HepG2 (cell line): ENCODE data around the gene BMPR1B. TPM values are rescaled to one million over a fixed set of nuclear protein-coding genes. Genes with fewer than 3 reads are reported as not detected.

Experiments
- ATAC-seq: fragments of 200-7000 bp; cut with Tn5 transposase; 3 replicates; pipeline ENCODE4 v1.9.1; 2020; ENCODE audit warnings: mild to moderate bottlenecking, moderate library complexity
- Bru-seq: library from RNA; stranded (reverse); fragments of 400-500 nt; gene quantifications from one replicate; lab custom pipeline; 2021; lab: Mats Ljungman, UMichigan
- BruChase-seq, 2 experiments: library from RNA; stranded (reverse); fragments of 400-500 nt; gene quantifications; one replicate each; lab custom pipeline; 2021; lab: Mats Ljungman, UMichigan
- BruUV-seq: library from RNA; stranded (reverse); fragments of 400-500 nt; replicated peaks from 2 replicates; lab custom pipeline; 2021; lab: Mats Ljungman, UMichigan
- CTCF ChIA-PET: fragments of 300-600 bp; formaldehyde crosslinking; extraction: SDS; loops from one replicate; lab custom pipeline; 2021; ENCODE audit warnings: low total read pairs, inconsistent platforms, low intra/inter-chr PET ratio; lab: Yijun Ruan, JAX
- POLR2A ChIA-PET: fragments of 350-600 bp; sonication (Branson Sonifier 250); formaldehyde crosslinking; loops from one replicate; lab custom pipeline; 2020; ENCODE audit warnings: antibody characterized with exemption, inconsistent platforms; lab: Yijun Ruan, JAX
- DNase-seq: peaks from one replicate; pipeline ENCODE4 v3.0.0-alpha.2; 2015; ENCODE audit warnings: low spot score
- FAIRE-seq: peaks from 3 replicates; lab custom pipeline; 2011; peaks lifted over from hg19 to GRCh38; lab: Jason Lieb, UNC
- H2AFZ ChIP-seq: one replicate; pipeline ENCODE4 v1.6.1; 2011; ENCODE audit warnings: low read length, inconsistent platforms
- H3K27ac ChIP-seq: fragments of 300-600 bp; 3 replicates; pipeline ENCODE4 v1.8.0; 2011; ENCODE audit warnings: mixed run types, mild to moderate bottlenecking, mixed read lengths, low read length, inconsistent platforms; ENCODE audit not compliant: insufficient read depth; ENCODE audit errors: extremely low read length
- H3K27me3 ChIP-seq, 2 experiments: fragments of 200-600 bp in 1 of 2; 2 replicates in 1 of 2; 3 replicates in 1 of 2; pipeline versions ENCODE4 v1.6.0 to v1.8.0; 2011; ENCODE audit warnings: low read length in 2 of 2, mild to moderate bottlenecking in 2 of 2, moderate library complexity in 2 of 2, inconsistent platforms in 1 of 2; ENCODE audit not compliant: insufficient read depth in 2 of 2, control insufficient read depth in 1 of 2
- H3K36me3 ChIP-seq, 2 experiments: fragments of 200-600 bp in 1 of 2; replicated peaks in 1 of 2; 2 replicates in 1 of 2; 3 replicates in 1 of 2; pipeline versions ENCODE4 v1.5.1 to v1.8.0; 2011; ENCODE audit warnings: low read length in 2 of 2, inconsistent platforms in 1 of 2; ENCODE audit not compliant: insufficient read depth in 2 of 2, control insufficient read depth in 1 of 2
- H3K4me1 ChIP-seq: 2 replicates; pipeline ENCODE4 v1.5.1; 2012; ENCODE audit warnings: low read length, inconsistent platforms; ENCODE audit not compliant: insufficient read depth
- H3K4me2 ChIP-seq: 2 replicates; pipeline ENCODE4 v1.6.0; 2011; ENCODE audit warnings: low read depth, low read length, inconsistent platforms
- H3K4me3 ChIP-seq, 3 experiments: fragments of 200-600 bp in 1 of 3; sonication (generic), shearing (Covaris generic) in 1 of 3; replicated peaks in 1 of 3; 2 replicates each; pipeline ENCODE4 v1.5.1; 2011 to 2016; ENCODE audit warnings: low read length in 3 of 3, inconsistent platforms in 2 of 3, low read depth in 2 of 3, mild to moderate bottlenecking in 2 of 3, control low read depth in 1 of 3, mixed read lengths in 1 of 3; ENCODE audit not compliant: insufficient read depth in 1 of 3
- H3K79me2 ChIP-seq: one replicate; pipeline ENCODE4 v1.6.1; 2011; ENCODE audit warnings: low read length, inconsistent platforms; ENCODE audit not compliant: insufficient read depth
- H3K9ac ChIP-seq: 2 replicates; pipeline ENCODE4 v1.6.0; 2011; ENCODE audit warnings: mild to moderate bottlenecking, low read depth, low read length, inconsistent platforms; ENCODE audit not compliant: insufficient read depth
- H3K9me3 ChIP-seq: 2 replicates; pipeline ENCODE4 v1.5.1; 2012; ENCODE audit warnings: mild to moderate bottlenecking, low read length
- H4K20me1 ChIP-seq: 2 replicates; pipeline ENCODE4 v1.6.0; 2011; ENCODE audit warnings: inconsistent platforms, mild to moderate bottlenecking, low read length, moderate library complexity; ENCODE audit not compliant: insufficient read depth
- ATF4 ChIP-seq, 2 experiments: fragments of 450-650 bp in 1 of 2; sonication (generic) in 1 of 2; formaldehyde crosslinking; IDR thresholded peaks; 2 replicates each; pipeline versions ENCODE4 v1.5.0 to v1.8.0; 2020 to 2022; ENCODE audit warnings: mild to moderate bottlenecking in 1 of 2, missing genetic modification reagents in 1 of 2
- CBX2 ChIP-seq, 2 experiments: fragments of 200-600 bp in 1 of 2; sonication (generic); formaldehyde crosslinking in 1 of 2; IDR thresholded peaks; 2 replicates each; pipeline versions ENCODE4 v1.7.0 to v1.8.1; 2018 to 2022; ENCODE audit warnings: low read depth in 2 of 2, low read length in 1 of 2, mild to moderate bottlenecking in 1 of 2, missing genetic modification reagents in 1 of 2
- HMGXB3 ChIP-seq: sonication (generic); formaldehyde crosslinking; IDR thresholded peaks from 2 replicates; pipeline ENCODE4 v1.4.0; 2020; ENCODE audit warnings: missing genetic modification reagents, borderline replicate concordance
- HNRNPLL ChIP-seq: fragments of 200-400 bp; formaldehyde crosslinking; IDR thresholded peaks from 2 replicates; pipeline ENCODE4 v1.6.1; 2017; ENCODE audit warnings: mild to moderate bottlenecking, low read depth, low read length; ENCODE audit not compliant: poor library complexity, severe bottlenecking
- ISX ChIP-seq: sonication (generic); formaldehyde crosslinking; conservative IDR thresholded peaks from 2 replicates; pipeline ENCODE4 v1.5.0; 2020; ENCODE audit warnings: missing genetic modification reagents
- KMT2B ChIP-seq: IDR thresholded peaks from 2 replicates; pipeline ENCODE4 v1.6.1; 2016; ENCODE audit warnings: missing genetic modification reagents, missing compliant biosample characterization
- SKIL ChIP-seq: sonication (generic); formaldehyde crosslinking; IDR thresholded peaks from 2 replicates; pipeline ENCODE4 v1.8.0; 2022; ENCODE audit warnings: missing genetic modification reagents, mild to moderate bottlenecking, moderate library complexity, borderline replicate concordance
- ZNF12 ChIP-seq: sonication (generic); formaldehyde crosslinking; IDR thresholded peaks from 2 replicates; pipeline ENCODE4 v1.5.0; 2020; ENCODE audit warnings: missing genetic modification reagents
- WGBS: methylation state at CpG from one replicate; pipeline ENCODE4 v1.1.6; 2017; ENCODE audit warnings: low lambda C conversion rate; 5-methylcytosine and 5-hydroxymethylcytosine counted together
- in situ Hi-C: cut with HindIII; loops from 2 replicates; pipeline ENCODE4 v1.10.0; 2017; ENCODE audit warnings: low pct_unique_long_range_greater_than_20kb; ENCODE audit not compliant: extremely low pct_ligation_motif_present
- intact Hi-C: fragments of 100-400 bp; cut with micrococcal nuclease; formaldehyde crosslinking; loops from one replicate; pipeline ENCODE4 v1.10.0; 2022; ENCODE audit not compliant: unreplicated experiment
- long read RNA-seq, 2 experiments: library from RNA in 1 of 2; library from polyadenylated mRNA in 1 of 2; stranded (forward) in 1 of 2; unstranded in 1 of 2; transcript quantifications; one replicate each; pipeline ENCODE4 v2.0.0, GENCODE V29; 2019 to 2022
- polyA minus RNA-seq, 3 experiments: library from RNA; depleted of rRNA, polyadenylated mRNA; stranded (reverse); fragments of >200 nt; gene quantifications; 2 replicates each; pipeline ENCODE4 v1.2.3, GENCODE V29; 2011; ENCODE audit warnings: low replicate concordance in 1 of 3
- polyA plus RNA-seq, 8 experiments: library from polyadenylated mRNA; depleted of rRNA in 3 of 8; stranded (reverse) in 7 of 8; unstranded in 1 of 8; fragments of >200 nt; fragmentation: Illumina TruSeq in 4 of 8; extraction: Trizol in 4 of 8; gene quantifications; 2 replicates each; pipeline versions ENCODE4 v1.2.1 to v1.2.3, GENCODE V29; 2011 to 2016; ENCODE audit warnings: low read depth in 4 of 8, missing spikeins in 1 of 8, mixed read lengths in 1 of 8; ENCODE audit not compliant: insufficient read depth in 1 of 8
- total RNA-seq, 5 experiments: library from RNA; depleted of rRNA; stranded (reverse); fragments of >200 nt; fragmentation: Illumina TruSeq; extraction: Trizol; gene quantifications; 2 replicates each; pipeline ENCODE4 v1.2.3, GENCODE V29; 2016; ENCODE audit warnings: low read depth in 1 of 5

BMPR1B gene
- total RNA-seq (2016; rRNA removed; fragmentation: Illumina TruSeq; extraction: Trizol), result 0.07 TPM in 1 of 2 replicates, not detected in the other
- not detected in 2 replicates for total RNA-seq (2016; cell fraction: cytosol; rRNA removed; fragmentation: Illumina TruSeq; extraction: Trizol; ENCODE audit: low read depth)
- not detected in 2 replicates for total RNA-seq (2016; cell fraction: insoluble cytoplasmic fraction; rRNA removed; fragmentation: Illumina TruSeq; extraction: Trizol)
- total RNA-seq (2016; cell fraction: membrane; rRNA removed; fragmentation: Illumina TruSeq; extraction: Trizol), result 0.09 TPM in 1 of 2 replicates, not detected in the other
- not detected in 2 replicates for total RNA-seq (2016; cell fraction: nucleus; rRNA removed; fragmentation: Illumina TruSeq; extraction: Trizol)
- not detected in 2 replicates for polyA plus RNA-seq (2011; rRNA removed)
- not detected in 2 replicates for polyA plus RNA-seq (2011; cell fraction: cytosol; rRNA removed)
- polyA plus RNA-seq (2011; cell fraction: nucleus; rRNA removed), result not detected in 2 replicates
- polyA plus RNA-seq (2012), result not detected in 2 replicates
- not detected in 2 replicates for polyA plus RNA-seq (2016; cell fraction: cytosol; fragmentation: Illumina TruSeq; extraction: Trizol; ENCODE audit: low read depth)
- not detected in 2 replicates for polyA plus RNA-seq (2016; cell fraction: insoluble cytoplasmic fraction; fragmentation: Illumina TruSeq; extraction: Trizol; ENCODE audit: low read depth)
- not detected in 2 replicates for polyA plus RNA-seq (2016; cell fraction: membrane; fragmentation: Illumina TruSeq; extraction: Trizol; ENCODE audit: low read depth)
- not detected in 2 replicates for polyA plus RNA-seq (2016; cell fraction: nucleus; fragmentation: Illumina TruSeq; extraction: Trizol; ENCODE audit: insufficient read depth, low read depth)
- not detected in 2 replicates for polyA minus RNA-seq (2011; rRNA and poly(A)+ RNA removed; ENCODE audit: low replicate concordance)
- not detected in 2 replicates for polyA minus RNA-seq (2011; cell fraction: cytosol; rRNA and poly(A)+ RNA removed)
- 0.12 and 0.13 TPM in 2 replicates for polyA minus RNA-seq (2011; cell fraction: nucleus; rRNA and poly(A)+ RNA removed)
- percentile 6 among the genes with signal in this experiment for Bru-seq, nascent RNA
- percentile 14 among the genes with signal in this experiment for BruChase-seq, experiment 1, labeled RNA remaining after a 6-hour chase
- percentile 16 among the genes with signal in this experiment for BruChase-seq, experiment 2, labeled RNA remaining after a 2-hour chase
- long read RNA-seq, experiment 1, partial matches to known transcripts, result 0 of 1 reads
- long read RNA-seq, experiment 1, other reads (novel, unspliced or antisense), result 1 of 1 reads
- long read RNA-seq, experiment 2, result 0 reads

GRCh38 chr4:94757192-94758140 is at the start of gene BMPR1B:
TSS of gene BMPR1B (plus strand) at chr4:94757955. CDS start at chr4:95104425, 346,470 bp downstream.
- Histone ChIP-seq H3K79me2 (no peaks in the 10 kb centered on the region), H3K27me3 (peaks cover 6 to 50% of the 10 kb centered on the region in 2 experiments), H3K36me3 (no peaks in the 10 kb centered on the region), H3K9me3 (no peaks in the 10 kb centered on the region), H3K4me3 (peak within 1 kb of the TSS in 2 of 3 experiments; percentile 6 to 43; a peak in 3 of 6 replicates), H2AFZ (no peak within 1 kb of the TSS), H3K27ac (no peak within 1 kb of the TSS), H3K4me2 (peak within 1 kb of the TSS; percentile 61), H3K4me1 (no peaks in the 10 kb centered on the region), H3K9ac (no peak within 1 kb of the TSS), H4K20me1 (no peaks in the 10 kb centered on the region)
- in situ Hi-C loops (no loop called here), intact Hi-C loops (loop anchor here (5.0 kb wide), 1 partner anchor 135 kb away; no protein-coding TSS in a partner anchor)
- DNase-seq, result no peak
- peak; percentile 71 for ATAC-seq
- POLR2A ChIA-PET, result no interaction called here
- WGBS, result 5% methylated on average over 48 of the region's 77 CpGs
- BruUV-seq, result no TSS peak
- CTCF ChIA-PET, result no interaction called here
- FAIRE-seq, result no peak
- no peak for TF ChIP-seq ATF4 (CRISPR knock-in tag; IDR thresholded peaks at IDR 0.05)
- no peak for TF ChIP-seq HMGXB3
- no peak for TF ChIP-seq ISX (CRISPR knock-in tag)
- peak; percentile 82 for TF ChIP-seq HNRNPLL
- TF ChIP-seq KMT2B (CRISPR knock-in tag), result no peak
- TF ChIP-seq ZNF12 (CRISPR knock-in tag), result no peak
- peak; percentile 88 for TF ChIP-seq CBX2 (IDR thresholded peaks at IDR 0.05; ENCODE audit: low read depth, low read length)
- TF ChIP-seq CBX2 (CRISPR knock-in tag; IDR thresholded peaks at IDR 0.05; ENCODE audit: low read depth), result no peak
- no peak for TF ChIP-seq SKIL (CRISPR knock-in tag)
